Vagina (tissue), 2 donors: ENCODE results near the gene FBXW4.

Experiments used
- POLR2A ChIP-seq, 2 donors: fragments of 450-650 bp; IDR thresholded peaks; one replicate each; pipeline ENCODE4 v1.6.1; 2017; ENCODE audit warnings: antibody characterized with exemption in 2 of 2, mild to moderate bottlenecking in 2 of 2, moderate library complexity in 2 of 2
- POLR2AphosphoS5 ChIP-seq, 2 donors: sonication (generic); formaldehyde crosslinking; IDR thresholded peaks; one replicate each; pipeline ENCODE4 v1.9.0; 2017; ENCODE audit warnings: antibody characterized with exemption in 2 of 2, mild to moderate bottlenecking in 2 of 2, low read depth in 1 of 2; ENCODE audit not compliant: insufficient read depth in 1 of 2
- TF ChIP-seq, protein P1 (sequence below), 3 experiments: fragments of 450-650 bp in 2 of 3; fragments of 200-600 bp in 1 of 3; sonication (generic) in 1 of 3; IDR thresholded peaks; one replicate each; pipeline ENCODE4 v1.5.1; 2017 to 2019; ENCODE audit warnings: antibody characterized with exemption in 3 of 3, mild to moderate bottlenecking in 2 of 3, moderate library complexity in 2 of 3

DNA sequence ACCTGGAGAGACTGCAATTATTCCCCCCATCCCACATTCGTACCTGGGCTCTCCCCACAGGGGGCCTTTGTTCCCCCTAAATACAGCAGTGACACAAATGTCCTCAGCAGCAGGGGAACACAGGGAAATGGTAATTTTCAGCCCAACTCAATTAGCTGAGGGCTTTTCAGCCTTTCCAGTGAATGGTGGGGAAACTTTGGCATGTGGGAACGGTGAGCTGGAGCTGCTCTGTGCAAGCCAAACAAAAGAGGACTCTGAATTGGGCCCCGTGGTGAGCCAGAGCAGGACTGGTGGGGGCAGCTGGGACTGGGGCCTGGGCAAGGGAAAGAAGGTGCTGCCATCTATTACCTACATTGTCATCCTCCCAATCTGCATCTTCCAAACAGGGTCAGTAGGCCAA, 51.0 kb downstream of the FBXW4 start:
- TF ChIP-seq, protein P1, sequence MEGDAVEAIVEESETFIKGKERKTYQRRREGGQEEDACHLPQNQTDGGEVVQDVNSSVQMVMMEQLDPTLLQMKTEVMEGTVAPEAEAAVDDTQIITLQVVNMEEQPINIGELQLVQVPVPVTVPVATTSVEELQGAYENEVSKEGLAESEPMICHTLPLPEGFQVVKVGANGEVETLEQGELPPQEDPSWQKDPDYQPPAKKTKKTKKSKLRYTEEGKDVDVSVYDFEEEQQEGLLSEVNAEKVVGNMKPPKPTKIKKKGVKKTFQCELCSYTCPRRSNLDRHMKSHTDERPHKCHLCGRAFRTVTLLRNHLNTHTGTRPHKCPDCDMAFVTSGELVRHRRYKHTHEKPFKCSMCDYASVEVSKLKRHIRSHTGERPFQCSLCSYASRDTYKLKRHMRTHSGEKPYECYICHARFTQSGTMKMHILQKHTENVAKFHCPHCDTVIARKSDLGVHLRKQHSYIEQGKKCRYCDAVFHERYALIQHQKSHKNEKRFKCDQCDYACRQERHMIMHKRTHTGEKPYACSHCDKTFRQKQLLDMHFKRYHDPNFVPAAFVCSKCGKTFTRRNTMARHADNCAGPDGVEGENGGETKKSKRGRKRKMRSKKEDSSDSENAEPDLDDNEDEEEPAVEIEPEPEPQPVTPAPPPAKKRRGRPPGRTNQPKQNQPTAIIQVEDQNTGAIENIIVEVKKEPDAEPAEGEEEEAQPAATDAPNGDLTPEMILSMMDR (IDR thresholded peaks at IDR 0.05) = no peak
- TF ChIP-seq POLR2AphosphoS5 (IDR thresholded peaks at IDR 0.05; ENCODE audit: insufficient read depth in 1 of 2, low read depth in 1 of 2) (no peak), POLR2A (IDR thresholded peaks at IDR 0.05) (no peak)
